ENCODE data around the gene NMNAT2.
A peak's percentile ranks its signal among the peaks of the same experiment; 100 is the strongest.

NMNAT2 gene

GRCh38 chr1:183302452-183303322, 115.5 kb downstream of the NMNAT2 start:
- Histone ChIP-seq H3K36me3 (ENCODE audit: control insufficient read depth, insufficient read depth, low read length) (no peaks in the 10 kb centered on the region), H3K4me1 (ENCODE audit: control insufficient read depth, insufficient read depth, low read length) (peaks cover 19% of the 10 kb centered on the region), H3K9ac (ENCODE audit: low read length) (no peak overlapping the region), H3K27ac (ENCODE audit: low read depth, low read length) (peak overlapping the region; percentile 72), H3K4me3 (ENCODE audit: low read length) (no peak overlapping the region), H3K27me3 (ENCODE audit: control insufficient read depth, insufficient read depth, low read length) (no peaks in the 10 kb centered on the region)

GRCh38 chr1:183301239-183301638, 116.9 kb downstream of the NMNAT2 start:
- H3K27me3 ChIP-seq (ENCODE audit: control insufficient read depth, insufficient read depth, low read length): no peaks in the 10 kb centered on the region
- no peaks in the 10 kb centered on the region for H3K36me3 ChIP-seq (ENCODE audit: control insufficient read depth, insufficient read depth, low read length)
- H3K27ac ChIP-seq (ENCODE audit: low read depth, low read length): no peak overlapping the region
- H3K9ac ChIP-seq (ENCODE audit: low read length): no peak overlapping the region
- peaks cover 17% of the 10 kb centered on the region for H3K4me1 ChIP-seq (ENCODE audit: control insufficient read depth, insufficient read depth, low read length)
- no peak overlapping the region for H3K4me3 ChIP-seq (ENCODE audit: low read length)

- Histone ChIP-seq H3K36me3 (ENCODE audit: control insufficient read depth, insufficient read depth, low read length) (no peaks in the 10 kb centered on the region), H3K4me1 (ENCODE audit: control insufficient read depth, insufficient read depth, low read length) (peaks cover 17% of the 10 kb centered on the region), H3K4me3 (ENCODE audit: low read length) (no peak overlapping the region), H3K27me3 (ENCODE audit: control insufficient read depth, insufficient read depth, low read length) (no peaks in the 10 kb centered on the region), H3K9ac (ENCODE audit: low read length) (no peak overlapping the region), H3K27ac (ENCODE audit: low read depth, low read length) (no peak overlapping the region)
Observed at GRCh38 chr1:183300828-183301227, 117.4 kb downstream of the NMNAT2 start.

- H3K4me1 ChIP-seq (ENCODE audit: control insufficient read depth, insufficient read depth, low read length): peaks cover 17% of the 10 kb centered on the region
- H3K27me3 ChIP-seq (ENCODE audit: control insufficient read depth, insufficient read depth, low read length): no peaks in the 10 kb centered on the region
- no peak overlapping the region for H3K27ac ChIP-seq (ENCODE audit: low read depth, low read length)
- no peak overlapping the region for H3K9ac ChIP-seq (ENCODE audit: low read length)
- no peak overlapping the region for H3K4me3 ChIP-seq (ENCODE audit: low read length)
- H3K36me3 ChIP-seq (ENCODE audit: control insufficient read depth, insufficient read depth, low read length): no peaks in the 10 kb centered on the region
Observed at GRCh38 chr1:183300395-183300794, 117.8 kb downstream of the NMNAT2 start.

- Histone ChIP-seq H3K27ac (ENCODE audit: low read depth, low read length) (no peak overlapping the region), H3K36me3 (ENCODE audit: control insufficient read depth, insufficient read depth, low read length) (no peaks in the 10 kb centered on the region), H3K4me1 (ENCODE audit: control insufficient read depth, insufficient read depth, low read length) (peaks cover 7% of the 10 kb centered on the region), H3K9ac (ENCODE audit: low read length) (no peak overlapping the region), H3K4me3 (ENCODE audit: low read length) (no peak overlapping the region), H3K27me3 (ENCODE audit: control insufficient read depth, insufficient read depth, low read length) (no peaks in the 10 kb centered on the region)
Observed at GRCh38 chr1:183296782-183297181, 121.4 kb downstream of the NMNAT2 start.

GRCh38 chr1:183295521-183295920, 122.7 kb downstream of the NMNAT2 start:
- H3K9ac ChIP-seq (ENCODE audit: low read length): no peak overlapping the region
- no peaks in the 10 kb centered on the region for H3K27me3 ChIP-seq (ENCODE audit: control insufficient read depth, insufficient read depth, low read length)
- H3K4me3 ChIP-seq (ENCODE audit: low read length): no peak overlapping the region
- H3K27ac ChIP-seq (ENCODE audit: low read depth, low read length): no peak overlapping the region
- H3K4me1 ChIP-seq (ENCODE audit: control insufficient read depth, insufficient read depth, low read length): peaks cover 10% of the 10 kb centered on the region
- H3K36me3 ChIP-seq (ENCODE audit: control insufficient read depth, insufficient read depth, low read length): no peaks in the 10 kb centered on the region

- peaks cover 16% of the 10 kb centered on the region for H3K4me1 ChIP-seq (ENCODE audit: control insufficient read depth, insufficient read depth, low read length)
- H3K9ac ChIP-seq (ENCODE audit: low read length): no peak overlapping the region
- H3K4me3 ChIP-seq (ENCODE audit: low read length): no peak overlapping the region
- H3K27ac ChIP-seq (ENCODE audit: low read depth, low read length): no peak overlapping the region
- no peaks in the 10 kb centered on the region for H3K36me3 ChIP-seq (ENCODE audit: control insufficient read depth, insufficient read depth, low read length)
- no peaks in the 10 kb centered on the region for H3K27me3 ChIP-seq (ENCODE audit: control insufficient read depth, insufficient read depth, low read length)
Observed at GRCh38 chr1:183293876-183294275, 124.3 kb downstream of the NMNAT2 start.

- no peaks in the 10 kb centered on the region for H3K36me3 ChIP-seq (ENCODE audit: control insufficient read depth, insufficient read depth, low read length)
- H3K4me1 ChIP-seq (ENCODE audit: control insufficient read depth, insufficient read depth, low read length): peaks cover 16% of the 10 kb centered on the region
- H3K9ac ChIP-seq (ENCODE audit: low read length): no peak overlapping the region
- H3K27ac ChIP-seq (ENCODE audit: low read depth, low read length): no peak overlapping the region
- no peak overlapping the region for H3K4me3 ChIP-seq (ENCODE audit: low read length)
- H3K27me3 ChIP-seq (ENCODE audit: control insufficient read depth, insufficient read depth, low read length): no peaks in the 10 kb centered on the region
Observed at GRCh38 chr1:183293241-183293640, 124.9 kb downstream of the NMNAT2 start.

GRCh38 chr1:183291802-183292514, 126.2 kb downstream of the NMNAT2 start:
- Histone ChIP-seq H3K4me1 (ENCODE audit: control insufficient read depth, insufficient read depth, low read length) (peaks cover 23% of the 10 kb centered on the region), H3K9ac (ENCODE audit: low read length) (no peak overlapping the region), H3K27ac (ENCODE audit: low read depth, low read length) (peak overlapping the region; percentile 71), H3K27me3 (ENCODE audit: control insufficient read depth, insufficient read depth, low read length) (no peaks in the 10 kb centered on the region), H3K36me3 (ENCODE audit: control insufficient read depth, insufficient read depth, low read length) (no peaks in the 10 kb centered on the region), H3K4me3 (ENCODE audit: low read length) (no peak overlapping the region)

GRCh38 chr1:183291216-183291762, 126.9 kb downstream of the NMNAT2 start:
- Histone ChIP-seq H3K27ac (ENCODE audit: low read depth, low read length) (peak overlapping the region; percentile 71), H3K9ac (ENCODE audit: low read length) (no peak overlapping the region), H3K36me3 (ENCODE audit: control insufficient read depth, insufficient read depth, low read length) (no peaks in the 10 kb centered on the region), H3K4me3 (ENCODE audit: low read length) (no peak overlapping the region), H3K27me3 (ENCODE audit: control insufficient read depth, insufficient read depth, low read length) (no peaks in the 10 kb centered on the region), H3K4me1 (ENCODE audit: control insufficient read depth, insufficient read depth, low read length) (peaks cover 29% of the 10 kb centered on the region)

- H3K36me3 ChIP-seq (ENCODE audit: control insufficient read depth, insufficient read depth, low read length): no peaks in the 10 kb centered on the region
- H3K9ac ChIP-seq (ENCODE audit: low read length): no peak overlapping the region
- H3K27me3 ChIP-seq (ENCODE audit: control insufficient read depth, insufficient read depth, low read length): no peaks in the 10 kb centered on the region
- H3K27ac ChIP-seq (ENCODE audit: low read depth, low read length): peak overlapping the region; percentile 48
- H3K4me1 ChIP-seq (ENCODE audit: control insufficient read depth, insufficient read depth, low read length): peaks cover 29% of the 10 kb centered on the region
- no peak overlapping the region for H3K4me3 ChIP-seq (ENCODE audit: low read length)
Observed at GRCh38 chr1:183290628-183291027, 127.6 kb downstream of the NMNAT2 start.

- Histone ChIP-seq H3K4me1 (ENCODE audit: control insufficient read depth, insufficient read depth, low read length) (peaks cover 29% of the 10 kb centered on the region), H3K27ac (ENCODE audit: low read depth, low read length) (no peak overlapping the region), H3K4me3 (ENCODE audit: low read length) (no peak overlapping the region), H3K9ac (ENCODE audit: low read length) (no peak overlapping the region), H3K36me3 (ENCODE audit: control insufficient read depth, insufficient read depth, low read length) (no peaks in the 10 kb centered on the region), H3K27me3 (ENCODE audit: control insufficient read depth, insufficient read depth, low read length) (no peaks in the 10 kb centered on the region)
Observed at GRCh38 chr1:183289051-183289496, 129.1 kb downstream of the NMNAT2 start.
